Esophagus squamous epithelium (tissue), 4 donors: ENCODE measurements around the gene C1QTNF9.

Source experiments
- CTCF ChIP-seq, 6 experiments: fragments of 450-650 bp in 4 of 6; fragments of 200-600 bp in 2 of 6; sonication (generic) in 2 of 6; IDR thresholded peaks; one replicate each; pipeline ENCODE4 v1.5.1; 2016 to 2019; ENCODE audit warnings: antibody characterized with exemption in 6 of 6, mild to moderate bottlenecking in 4 of 6, moderate library complexity in 4 of 6
- POLR2A ChIP-seq, 4 donors: fragments of 450-650 bp; IDR thresholded peaks; one replicate each; pipeline ENCODE4 v1.6.1; 2017; ENCODE audit warnings: antibody characterized with exemption in 4 of 4, mild to moderate bottlenecking in 4 of 4, moderate library complexity in 3 of 4

DNA sequence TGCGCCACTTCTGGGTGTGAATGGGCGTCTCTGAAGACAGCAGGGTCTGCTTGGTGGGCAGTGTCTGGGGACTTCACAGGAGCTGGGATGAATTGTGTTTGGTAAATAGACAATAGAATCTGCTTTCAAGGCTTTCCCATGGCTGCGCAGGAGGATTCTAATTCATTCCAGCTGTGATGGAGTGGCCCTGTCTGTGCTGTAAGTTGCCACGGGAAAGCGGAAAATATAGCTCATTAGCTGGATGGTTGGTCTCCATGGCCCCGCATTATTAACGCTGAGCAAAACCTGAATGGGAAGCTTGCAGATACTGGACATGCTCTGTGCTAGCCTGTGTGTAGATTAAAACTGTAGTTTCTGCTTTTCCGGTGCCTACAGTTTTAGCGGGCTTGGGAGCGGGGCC is 15.6 kb upstream of the C1QTNF9 start:
- TF ChIP-seq CTCF (IDR thresholded peaks at IDR 0.05) (no peak), POLR2A (IDR thresholded peaks at IDR 0.05) (no peak)
